Heart left ventricle (tissue), 16 donors: ENCODE data around the gene LEP. TPM values are rescaled to one million over a fixed set of nuclear protein-coding genes. Genes with fewer than 3 reads are reported as not detected.

Experiments
- ATAC-seq, 4 donors: fragments of 200-7000 bp; cut with Tn5 transposase; one replicate each; pipeline ENCODE4 v1.9.1; 2020 to 2022; ENCODE audit warnings: moderate library complexity in 4 of 4, mild to moderate bottlenecking in 3 of 4, moderate number of reproducible peaks in 1 of 4
- DNase-seq, 5 donors: peaks; one replicate each; pipeline ENCODE4 v3.0.0-alpha.2; 2020
- H3K27ac ChIP-seq, 12 donors: fragments of 200-600 bp; sonication (generic) in 4 of 12; one replicate each; pipeline versions ENCODE4 v1.5.0 to v1.8.0; 2016 to 2022; ENCODE audit warnings: mild to moderate bottlenecking in 2 of 12
- H3K27me3 ChIP-seq, 9 donors: fragments of 200-600 bp; sonication (generic) in 2 of 9; one replicate each; pipeline versions ENCODE4 v1.5.1 to v1.8.0; 2016 to 2022; ENCODE audit warnings: mild to moderate bottlenecking in 3 of 9
- H3K36me3 ChIP-seq, 9 donors: fragments of 200-600 bp; sonication (generic) in 2 of 9; one replicate each; pipeline versions ENCODE4 v1.5.0 to v1.8.0; 2018 to 2022; ENCODE audit warnings: mild to moderate bottlenecking in 2 of 9
- H3K4me1 ChIP-seq, 12 donors: fragments of 200-600 bp; sonication (generic) in 4 of 12; one replicate each; pipeline versions ENCODE4 v1.5.0 to v1.8.0; 2016 to 2022; ENCODE audit warnings: mild to moderate bottlenecking in 3 of 12
- H3K4me3 ChIP-seq, 12 donors: fragments of 200-600 bp; sonication (generic) in 4 of 12; one replicate each; pipeline versions ENCODE4 v1.5.0 to v1.8.0; 2017 to 2022; ENCODE audit warnings: mild to moderate bottlenecking in 9 of 12, moderate library complexity in 4 of 12
- H3K9me3 ChIP-seq, 12 donors: fragments of 200-600 bp; sonication (generic) in 4 of 12; one replicate each; pipeline versions ENCODE4 v1.5.0 to v1.8.0; 2016 to 2022; ENCODE audit warnings: mild to moderate bottlenecking in 1 of 12
- CTCF ChIP-seq, 12 donors: fragments of 200-600 bp; sonication (generic) in 4 of 12; IDR thresholded peaks; one replicate each; pipeline versions ENCODE4 v1.5.0 to v1.8.0; 2018 to 2022; ENCODE audit warnings: antibody characterized with exemption in 12 of 12, mild to moderate bottlenecking in 5 of 12
- POLR2A ChIP-seq, 2 donors: fragments of 450-650 bp; IDR thresholded peaks; one replicate each; pipeline ENCODE4 v1.6.1; 2017; ENCODE audit warnings: antibody characterized with exemption in 2 of 2, mild to moderate bottlenecking in 2 of 2, moderate library complexity in 2 of 2
- WGBS, 4 donors: extraction: QIAGEN DNeasy Blood & Tissue Kit in 2 of 4; methylation state at CpG; one replicate each; pipeline versions ENCODE4 v1.1.5 to v1.1.7; 2013 to 2018; 5-methylcytosine and 5-hydroxymethylcytosine counted together
- intact Hi-C, 10 donors: fragments of 100-400 bp; cut with DNase I; formaldehyde crosslinking; loops; one replicate each; pipeline versions ENCODE4 v1.11.1 to v1.14.2; 2022
- polyA plus RNA-seq, 2 donors: library from polyadenylated mRNA; stranded (reverse); fragments of 200-250 nt; gene quantifications; one replicate each; pipeline ENCODE4 v1.2.3, GENCODE V29; 2013
- total RNA-seq, 9 donors: library from RNA; depleted of rRNA in 2 of 9; stranded (reverse); fragments of >200 nt in 2 of 9; fragmentation: NEBNext Ultra II Directional in 3 of 9; extraction: Animal tissue kit (Norgen Biotek cat#: 25700) in 3 of 9; gene quantifications; one replicate each; pipeline versions ENCODE4 v1.1.0 to v1.2.4, GENCODE V29; 2016 to 2023
- donor health status: ischemic (EF 13 %, LVEDD 7.1; RV severe dilation, severe dysfunction).
- donor health status: healthy with polysubstance abuse.
- donor health status: DM: no; HTN: yes; CAD: no.
- donor health status: DM: no; HTN: no; CAD: no.
- donor health status: ischemic (EF 25% LVEDD 6.9; RV normal size, moderate dysfunction).
- donor health status: ischemic (EF 25% LVEDD 5.7; RV mildly dilated, moderate dysfunction).
- donor health status: healthy.
- donor health status: DM: yes; HTN: yes; CAD: no.
- donor health status: ischemic (EF 35%, LVEDD 5.7; RV mildly dilated, moderate dysfunction).
- donor health status: nonischemic (EF 11% LVEDD 7.7; RV severe dilation, severe dysfunction).
- donor health status: DM: yes; HTN: yes; CAD: no.
- donor health status: PGD.
- donor health status: ischemic (EF 29% LVEDD 5.4; RV normal size, mild dysfunction).
- donor health status: nonischemic (EF 23%, LVEDD 6.1; RV moderate dilation, normal function).

Gene LEP
- total and polyA plus RNA-seq, 11 donors, result 0.12 to 8.4 (median 0.36) TPM; not detected in 3

- peaks cover 0 to 9% (median 0%) of the 10 kb centered on the region in 9 donors for H3K27me3 ChIP-seq
- H3K4me1 ChIP-seq, result no peaks in the 10 kb centered on the region
- TF ChIP-seq POLR2A (IDR thresholded peaks at IDR 0.05) (no peak), CTCF (IDR thresholded peaks at IDR 0.05) (no peak)
- intact Hi-C loops, result no loop called here
- DNase-seq, result no peak
- H3K4me3 ChIP-seq, result no peak overlapping the region
- no peak for ATAC-seq
- no peaks in the 10 kb centered on the region for H3K36me3 ChIP-seq
- 60 to 66% (median 63%) methylated on average over 4 of the region's 4 CpGs for WGBS, 4 donors
- H3K9me3 ChIP-seq, result no peaks in the 10 kb centered on the region
- H3K27ac ChIP-seq, result no peak overlapping the region
Measured at GRCh38 chr7:128251337-128251736, 10.3 kb downstream of the LEP start.

- H3K9me3 ChIP-seq, result no peaks in the 10 kb centered on the region
- peaks cover 0 to 9% (median 0%) of the 10 kb centered on the region in 9 donors for H3K27me3 ChIP-seq
- no peaks in the 10 kb centered on the region for H3K36me3 ChIP-seq
- ATAC-seq, result no peak
- no peaks in the 10 kb centered on the region for H3K4me1 ChIP-seq
- H3K27ac ChIP-seq, result no peak overlapping the region
- no peak for DNase-seq
- no peak for TF ChIP-seq CTCF (IDR thresholded peaks at IDR 0.05)
- TF ChIP-seq POLR2A (IDR thresholded peaks at IDR 0.05), result no peak
- intact Hi-C loops, result no loop called here
- no peak overlapping the region for H3K4me3 ChIP-seq
- 87 to 89% (median 88%) methylated on average over 8 of the region's 8 CpGs for WGBS, 4 donors
Measured at GRCh38 chr7:128253701-128254100, 12.6 kb downstream of the LEP start.

- Histone ChIP-seq H3K36me3 (no peaks in the 10 kb centered on the region), H3K4me3 (no peak overlapping the region), H3K27ac (no peak overlapping the region), H3K9me3 (no peaks in the 10 kb centered on the region), H3K4me1 (no peaks in the 10 kb centered on the region), H3K27me3 (peaks cover 0 to 7% (median 0%) of the 10 kb centered on the region in 9 donors)
- 73 to 84% (median 82%) methylated on average over 4 to 5 of the region's 5 CpGs for WGBS, 4 donors
- DNase-seq, result no peak
- ATAC-seq, result no peak
- intact Hi-C loops, result no loop called here
- TF ChIP-seq POLR2A (IDR thresholded peaks at IDR 0.05) (no peak), CTCF (IDR thresholded peaks at IDR 0.05) (no peak)
Measured at GRCh38 chr7:128254470-128254869, 13.4 kb downstream of the LEP start.

GRCh38 chr7:128255271-128255670 lies 14.2 kb downstream of the LEP start:
- peaks cover 0 to 7% (median 0%) of the 10 kb centered on the region in 9 donors for H3K27me3 ChIP-seq
- H3K36me3 ChIP-seq, result no peaks in the 10 kb centered on the region
- H3K4me3 ChIP-seq, result no peak overlapping the region
- H3K27ac ChIP-seq, result no peak overlapping the region
- ATAC-seq (no peak), DNase-seq (no peak)
- no peaks in the 10 kb centered on the region for H3K9me3 ChIP-seq
- no peaks in the 10 kb centered on the region for H3K4me1 ChIP-seq
- TF ChIP-seq CTCF (IDR thresholded peaks at IDR 0.05), result no peak
- TF ChIP-seq POLR2A (IDR thresholded peaks at IDR 0.05), result no peak
- 71 to 88% (median 78%) methylated on average over 2 of the region's 2 CpGs for WGBS, 4 donors
- intact Hi-C loops, result no loop called here
